WI38 (cell line): ENCODE data around the gene OPALIN.

ENCODE experiments used
- H3K4me3 ChIP-seq: 2 replicates; pipeline ENCODE4 v1.5.1; 2011; ENCODE audit warnings: low read depth, mild to moderate bottlenecking, control low read depth, low read length
- CTCF ChIP-seq: IDR thresholded peaks from 2 replicates; pipeline ENCODE4 v1.5.1; 2012; ENCODE audit warnings: low read depth, mild to moderate bottlenecking, control low read depth, low read length

Gene OPALIN

GRCh38 chr10:96365571-96365970 is 6.8 kb upstream of the OPALIN start:
- H3K4me3 ChIP-seq, result no peak overlapping the region
- no peak for TF ChIP-seq CTCF

DNA sequence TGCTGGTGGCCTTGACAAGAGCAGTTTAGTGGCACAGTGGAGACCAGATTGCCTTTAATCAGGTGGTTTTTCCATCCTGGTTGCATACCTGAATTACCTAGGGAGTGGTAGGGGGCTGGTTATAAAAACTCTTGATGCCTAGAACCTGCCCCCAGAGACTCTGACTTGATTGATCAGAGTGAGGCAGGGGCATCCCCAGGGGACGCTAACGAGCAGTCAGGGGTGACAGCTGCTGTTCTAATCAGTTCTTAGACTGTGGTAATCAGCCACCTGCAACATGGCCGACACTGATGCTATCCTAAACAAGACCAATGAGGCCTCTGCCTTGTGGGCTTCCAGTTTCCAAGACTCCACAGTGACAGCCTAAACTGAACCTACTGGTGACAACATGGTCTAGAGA is 2.0 kb upstream of the OPALIN start:
- H3K4me3 ChIP-seq, result no peak overlapping the region
- no peak for TF ChIP-seq CTCF

DNA sequence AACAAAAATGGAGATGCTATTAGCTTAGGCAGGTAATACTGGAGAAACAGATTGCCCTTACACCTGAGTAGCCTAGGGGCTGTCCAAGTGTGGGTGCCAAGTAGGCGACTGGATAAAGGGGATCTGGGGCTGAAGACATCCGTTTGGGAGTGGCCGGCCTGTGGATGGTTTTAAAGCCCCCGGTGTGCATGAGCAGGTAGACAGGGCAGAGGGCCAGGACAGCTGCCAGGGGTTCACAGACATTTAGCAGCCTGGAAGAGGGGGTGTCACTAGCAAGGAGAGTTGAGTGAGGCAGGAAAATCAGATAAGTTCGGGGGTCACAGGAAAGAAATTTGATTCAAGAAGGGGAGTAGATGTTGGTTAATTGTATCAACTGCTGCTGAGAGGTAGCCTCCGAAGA is 1.5 kb upstream of the OPALIN start:
- TF ChIP-seq CTCF, result no peak

DNA sequence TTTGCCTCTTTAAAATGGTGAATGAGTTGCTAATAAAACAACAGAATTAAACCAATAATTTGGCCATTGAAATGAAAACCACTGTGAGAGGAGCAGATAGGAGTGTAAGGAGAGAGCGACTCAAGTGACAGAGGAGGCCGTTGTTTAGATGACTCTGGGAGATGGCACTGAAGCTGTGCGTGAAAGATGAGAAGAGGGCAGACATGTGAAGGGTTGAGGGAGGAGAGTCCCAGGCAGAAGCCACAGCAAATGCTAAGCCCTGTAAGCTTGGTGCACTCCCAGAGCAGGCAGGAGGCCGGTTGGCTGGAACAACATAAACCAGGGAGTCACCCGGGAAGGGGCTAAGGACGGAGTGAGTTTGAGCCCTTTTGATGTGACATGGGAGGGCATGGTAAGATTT is 814 bp upstream of the OPALIN start:
- H3K4me3 ChIP-seq, result no peak overlapping the region
- TF ChIP-seq CTCF, result no peak

More for the DNA sequence above, 1.5 kb upstream of the OPALIN start:
- no peak overlapping the region for H3K4me3 ChIP-seq

DNA sequence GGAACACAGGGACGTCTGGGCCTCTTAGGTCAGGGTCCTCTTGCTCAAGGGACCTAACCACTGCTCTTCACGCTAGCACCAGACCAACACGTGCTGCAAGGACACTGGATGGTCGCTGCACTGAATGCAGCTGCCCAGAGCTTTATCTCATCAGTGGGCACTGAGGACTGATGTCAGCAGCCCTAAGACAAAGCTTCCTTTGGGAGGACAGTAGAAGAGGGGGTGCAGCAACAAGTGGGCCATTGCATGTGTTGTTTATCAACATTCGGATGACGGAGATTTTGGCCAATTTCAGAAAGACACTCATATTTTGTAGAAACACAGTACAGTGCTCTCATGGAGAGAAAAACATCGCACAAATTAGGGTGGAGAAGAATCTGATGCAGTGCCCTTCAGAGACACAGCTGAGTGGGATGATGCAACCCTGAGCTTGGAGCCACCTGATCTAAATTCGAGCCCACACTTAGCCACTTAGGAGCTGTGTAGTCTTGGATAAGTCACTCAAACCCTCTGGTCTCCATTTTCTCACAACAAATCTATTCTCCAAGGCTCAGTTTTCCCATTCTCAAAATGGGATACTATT is 1.7 kb downstream of the OPALIN start:
- no peak for TF ChIP-seq CTCF
- no peak overlapping the region for H3K4me3 ChIP-seq

DNA sequence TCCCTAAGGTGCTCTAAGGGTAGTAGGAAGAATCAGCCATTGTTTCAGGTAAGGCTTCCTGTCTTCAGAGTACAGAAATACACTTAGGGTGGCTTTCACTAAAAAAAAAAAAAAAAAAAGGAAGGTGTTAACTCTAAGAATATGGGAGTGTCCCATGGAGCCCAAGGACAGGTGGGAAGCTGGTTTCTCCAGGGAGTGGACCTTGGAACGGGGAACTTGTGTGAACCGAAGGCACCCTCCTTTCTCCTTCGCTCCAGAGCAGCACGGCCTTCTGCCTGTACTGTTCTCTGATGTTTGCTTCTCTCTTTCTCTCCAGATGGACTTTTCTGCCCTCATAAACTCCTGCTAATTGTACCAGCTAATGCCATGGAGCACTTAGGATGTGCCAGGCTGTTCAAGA is 6.2 kb downstream of the OPALIN start:
- no peak overlapping the region for H3K4me3 ChIP-seq
- TF ChIP-seq CTCF, result no peak

- H3K4me3 ChIP-seq, result no peak overlapping the region
- no peak for TF ChIP-seq CTCF
Observed at GRCh38 chr10:96352027-96352426, 6.8 kb downstream of the OPALIN start.
